ENCODE data around the gene PARD3B.

- no peak for TF ChIP-seq CTCF (conservative IDR thresholded peaks at IDR 0.05; ENCODE audit: low read depth, low read length)
- no peak for TF ChIP-seq EZH2 (IDR thresholded peaks at IDR 0.05; ENCODE audit: low read length, unreplicated experiment)
These were observed 400.1 kb downstream of the PARD3B start for GRCh38 chr2:204945376-204945775.

Data from PC-3 (cell line).